ENCODE measurements around the gene RFWD3. TPM values are rescaled to one million over a fixed set of nuclear protein-coding genes. Genes with fewer than 3 reads are reported as not detected.
A peak's percentile ranks its signal among the peaks of the same experiment; 100 is the strongest.

The RFWD3 gene
- total and polyA plus RNA-seq, 2 of the 8 experiments (the other 6 are each of a cell fraction or from before 2014, with no cell fraction given): 67.1 to 114 TPM

- Histone ChIP-seq H2BK120ac (replicated peaks; ENCODE audit: low read depth, low read length) (no peak overlapping the region), H3K27ac (ENCODE audit: low read depth, low read length) (no peak overlapping the region), H3K36me3 (ENCODE audit: control insufficient read depth in 2 of 4, insufficient read depth in 4 of 4, low read length in 3 of 4) (peaks cover 40 to 66% (median 60%) of the 10 kb centered on the region in 4 experiments), H3K9me3 (ENCODE audit: insufficient read depth in 2 of 2, low read depth in 1 of 2, low read length in 1 of 2) (no peaks in the 10 kb centered on the region), H3K4me2 (ENCODE audit: insufficient read depth in 1 of 2, low read depth in 2 of 2, low read length in 2 of 2) (no peak overlapping the region), H4K91ac (replicated peaks; ENCODE audit: insufficient read length, low read length) (no peak overlapping the region), H2AK5ac (ENCODE audit: low read depth, low read length) (no peak overlapping the region), H3K27me3 (replicated peaks in 1 of 4; ENCODE audit: control insufficient read depth in 3 of 4, extremely low read depth in 1 of 4, insufficient read depth in 3 of 4, low read length in 3 of 4) (no peaks in the 10 kb centered on the region), H3K79me1 (ENCODE audit: low read depth, low read length) (no peaks in the 10 kb centered on the region), H3K4me3 (ENCODE audit: extremely low read depth in 1 of 4, insufficient read depth in 2 of 4, low read depth in 3 of 4, low read length in 4 of 4) (no peak overlapping the region), H3K56ac (replicated peaks; ENCODE audit: insufficient read length, low read depth, low read length) (no peak overlapping the region), H3K4ac (replicated peaks; ENCODE audit: insufficient read length, low read depth, low read length) (no peak overlapping the region), H2BK12ac (ENCODE audit: low read depth, low read length) (no peak overlapping the region), H3K4me1 (replicated peaks in 1 of 4; ENCODE audit: control insufficient read depth in 3 of 4, insufficient read depth in 4 of 4, low read length in 3 of 4) (peaks cover 0 to 5% (median 4%) of the 10 kb centered on the region in 4 experiments; a peak in 3 of 7 replicates), H4K8ac (ENCODE audit: extremely low read depth, insufficient read depth, low read length) (no peak overlapping the region), H3K79me2 (ENCODE audit: control insufficient read depth in 1 of 2, insufficient read depth in 2 of 2, low read length in 2 of 2) (no peaks in the 10 kb centered on the region), H3K9ac (replicated peaks in 1 of 4; ENCODE audit: extremely low read depth in 1 of 4, low read depth in 3 of 4, low read length in 3 of 4) (no peak overlapping the region), H4K20me1 (replicated peaks in 1 of 2; ENCODE audit: control insufficient read depth in 1 of 2, insufficient read depth in 2 of 2, low read length in 2 of 2) (peaks cover 1 to 13% of the 10 kb centered on the region in 2 experiments), H3K23me2 (ENCODE audit: low read depth, low read length) (no peaks in the 10 kb centered on the region), H3K23ac (ENCODE audit: insufficient read length) (no peak overlapping the region), H2BK15ac (ENCODE audit: low read length) (no peak overlapping the region), H2BK20ac (ENCODE audit: low read length) (no peak overlapping the region), H3K18ac (ENCODE audit: extremely low read depth, low read length) (no peak overlapping the region), H2AFZ (ENCODE audit: low read length) (no peak overlapping the region), H3K14ac (ENCODE audit: insufficient read length) (no peak overlapping the region), H4K5ac (ENCODE audit: insufficient read length, low read depth, low read length) (no peak overlapping the region), H2BK5ac (ENCODE audit: low read depth, low read length) (no peak overlapping the region)
- FAIRE-seq (no peak), DNase-seq (ENCODE audit: low read depth in 1 of 2, low spot score in 2 of 2) (no peak)
- WGBS, 2 experiments (ENCODE audit: extremely low coverage in 1 of 2, insufficient coverage in 1 of 2, insufficient read length in 1 of 2, insufficient replicate concordance in 2 of 2, low coverage in 1 of 2, low lambda C conversion rate in 2 of 2, missing lambda C conversion rate in 1 of 2): 84% methylated on average over 4 of the region's 4 CpGs; no CpG with 5 or more reads in 1 of the 2 experiments
- CTCF ChIA-PET (ENCODE audit: partially characterized antibody): interaction anchor here (0.5 to 2.8 kb wide), 21 partner anchors 9 to 550 kb away, joined by 3 to 19 read pairs (median 4); no protein-coding TSS in a partner anchor
- POLR2A ChIA-PET (ENCODE audit: partially characterized antibody): interaction anchor here (1.3 to 5.7 kb wide), 3 partner anchors 12 to 29 kb away, joined by 3 to 27 read pairs (median 5); partner anchors contain the start of gene GLG1
- TF ChIP-seq NRF1 (IDR thresholded peaks at IDR 0.05; ENCODE audit: low read depth, low read length): no peak
- TF ChIP-seq, protein P1, sequence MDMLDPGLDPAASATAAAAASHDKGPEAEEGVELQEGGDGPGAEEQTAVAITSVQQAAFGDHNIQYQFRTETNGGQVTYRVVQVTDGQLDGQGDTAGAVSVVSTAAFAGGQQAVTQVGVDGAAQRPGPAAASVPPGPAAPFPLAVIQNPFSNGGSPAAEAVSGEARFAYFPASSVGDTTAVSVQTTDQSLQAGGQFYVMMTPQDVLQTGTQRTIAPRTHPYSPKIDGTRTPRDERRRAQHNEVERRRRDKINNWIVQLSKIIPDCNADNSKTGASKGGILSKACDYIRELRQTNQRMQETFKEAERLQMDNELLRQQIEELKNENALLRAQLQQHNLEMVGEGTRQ (IDR thresholded peaks at IDR 0.05; ENCODE audit: low read length): no peak
- no peak for TF ChIP-seq CREB1 (IDR thresholded peaks at IDR 0.05)
- TF ChIP-seq NANOG (IDR thresholded peaks at IDR 0.05; ENCODE audit: insufficient read depth, low read depth, low read length, poor library complexity, severe bottlenecking): no peak
- no peak for TF ChIP-seq CBX8 (IDR thresholded peaks at IDR 0.05; ENCODE audit: borderline replicate concordance, low read depth, low read length)
- TF ChIP-seq CTCF (IDR thresholded peaks at IDR 0.05; ENCODE audit: control extremely low read depth in 1 of 3, insufficient read depth in 1 of 3, low read depth in 1 of 3, low read length in 3 of 3): peak in 2 of 3 experiments; percentile 40 to 62; a peak in 2 of 4 replicates
- TF ChIP-seq TEAD4 (IDR thresholded peaks at IDR 0.05; ENCODE audit: low read depth, low read length): no peak
- no peak for TF ChIP-seq PHF8 (conservative IDR thresholded peaks at IDR 0.05; ENCODE audit: low read depth, low read length)
- TF ChIP-seq HDAC6 (IDR thresholded peaks at IDR 0.05; ENCODE audit: low read depth, low read length): no peak
Measured at GRCh38 chr16:74623214-74623838, 43.4 kb downstream of the RFWD3 start.

Measured in H1 (cell line).